ENCODE measurements around the gene PODNL1. TPM values are rescaled to one million over a fixed set of nuclear protein-coding genes. Genes with fewer than 3 reads are reported as not detected.
A peak's percentile ranks its signal among the peaks of the same experiment; 100 is the strongest.

The PODNL1 gene
- total RNA-seq, 4 donors from 2014 or later: 9.4 to 45.7 (median 20.7) TPM

GRCh38 chr19:13984875-13985741, 46.9 kb upstream of the PODNL1 start:
- TF ChIP-seq POLR2A (IDR thresholded peaks at IDR 0.05) (no peak), EP300 (IDR thresholded peaks at IDR 0.05) (no peak), CTCF (IDR thresholded peaks at IDR 0.05) (no peak)
- peak overlapping the region in 3 of 4 donors; percentile 83 to 89 (median 86) for H3K27ac ChIP-seq
- WGBS, 2 donors: 82 to 88% methylated on average over 25 of the region's 25 CpGs

DNA sequence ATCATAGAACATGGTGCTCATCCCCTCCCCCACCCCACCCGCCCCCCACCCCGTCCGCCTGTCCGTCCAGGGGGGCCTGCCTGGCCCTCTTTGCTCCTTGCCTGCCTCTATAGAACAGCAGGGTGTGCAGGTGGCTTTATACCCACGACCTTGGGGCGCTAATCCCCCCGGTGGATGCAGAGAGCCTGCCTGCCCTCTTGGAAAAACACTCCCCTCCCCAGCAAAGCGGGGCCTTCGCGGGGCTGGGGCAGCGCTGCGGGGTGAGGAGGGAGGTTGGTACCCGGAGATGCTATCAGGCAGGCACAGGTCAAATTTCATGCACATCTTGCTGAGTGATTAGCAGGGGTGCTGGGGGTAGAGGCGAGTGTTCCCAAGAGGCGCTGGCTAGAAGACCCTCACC, 46.0 kb upstream of the PODNL1 start:
- Histone ChIP-seq H3K4me3 (no peak overlapping the region), H3K36me3 (peaks cover 0 to 60% (median 0%) of the 10 kb centered on the region in 3 donors), H3K4me1 (peaks cover 0 to 49% (median 22%) of the 10 kb centered on the region in 4 donors), H3K27me3 (no peaks in the 10 kb centered on the region), H3K9me3 (no peaks in the 10 kb centered on the region), H3K27ac (no peak overlapping the region)
- 76 to 82% methylated on average over 11 of the region's 15 CpGs for WGBS, 2 donors
- TF ChIP-seq CTCF (IDR thresholded peaks at IDR 0.05): no peak
- no peak for TF ChIP-seq EP300 (IDR thresholded peaks at IDR 0.05)
- DNase-seq (ENCODE audit: low spot score in 2 of 2): no peak

More at GRCh38 chr19:13984875-13985741, 46.9 kb upstream of the PODNL1 start:
- DNase-seq (ENCODE audit: low spot score in 2 of 2): no peak
- no peak overlapping the region for H3K4me3 ChIP-seq
- H3K27me3 ChIP-seq: no peaks in the 10 kb centered on the region
- peaks cover 0 to 67% (median 0%) of the 10 kb centered on the region in 3 donors for H3K36me3 ChIP-seq
- H3K9me3 ChIP-seq: no peaks in the 10 kb centered on the region
- peaks cover 0 to 44% (median 19%) of the 10 kb centered on the region in 4 donors for H3K4me1 ChIP-seq

- 69 to 80% methylated on average over 6 to 15 of the region's 21 CpGs for WGBS, 2 donors
- no peak for TF ChIP-seq EP300 (IDR thresholded peaks at IDR 0.05)
- no peak for TF ChIP-seq CTCF (IDR thresholded peaks at IDR 0.05)
- TF ChIP-seq POLR2A (IDR thresholded peaks at IDR 0.05): no peak
- Histone ChIP-seq H3K4me1 (peaks cover 0 to 52% (median 29%) of the 10 kb centered on the region in 4 donors), H3K4me3 (no peak overlapping the region), H3K27ac (peak overlapping the region in 1 of 4 donors; percentile 34), H3K36me3 (peaks cover 0 to 51% (median 0%) of the 10 kb centered on the region in 3 donors), H3K9me3 (no peaks in the 10 kb centered on the region), H3K27me3 (no peaks in the 10 kb centered on the region)
- no peak for DNase-seq (ENCODE audit: low spot score in 2 of 2)
Measured at GRCh38 chr19:13983213-13983889, 45.1 kb upstream of the PODNL1 start.

- no peak overlapping the region for H3K4me3 ChIP-seq
- H3K36me3 ChIP-seq: peaks cover 0 to 48% (median 0%) of the 10 kb centered on the region in 3 donors
- H3K27me3 ChIP-seq: no peaks in the 10 kb centered on the region
- no peak for DNase-seq (ENCODE audit: low spot score in 2 of 2)
- TF ChIP-seq EP300 (IDR thresholded peaks at IDR 0.05) (no peak), CTCF (IDR thresholded peaks at IDR 0.05) (no peak), POLR2A (IDR thresholded peaks at IDR 0.05) (no peak)
- H3K27ac ChIP-seq: no peak overlapping the region
- 96 to 97% methylated on average over 9 of the region's 9 CpGs for WGBS, 2 donors
- no peaks in the 10 kb centered on the region for H3K9me3 ChIP-seq
- peaks cover 0 to 53% (median 30%) of the 10 kb centered on the region in 4 donors for H3K4me1 ChIP-seq
Measured at GRCh38 chr19:13982773-13983172, 44.6 kb upstream of the PODNL1 start.
